GM23338 (cell line): ENCODE data around the gene TPCN2. TPM values are rescaled to one million over a fixed set of nuclear protein-coding genes. Genes with fewer than 3 reads are reported as not detected.

Experiments
- ATAC-seq: fragments of 200-7000 bp; cut with Tn5 transposase; 3 replicates; pipeline ENCODE4 v1.9.1; 2020
- DNase-seq: peaks from one replicate; pipeline ENCODE4 v3.0.0-alpha.2; 2015; ENCODE audit warnings: low spot score
- H2AFZ ChIP-seq: fragments of 200-600 bp; sonication (generic); 2 replicates; pipeline ENCODE4 v1.8.0; 2016; ENCODE audit warnings: antibody characterized with exemption, mild to moderate bottlenecking, moderate library complexity
- H3F3A ChIP-seq: fragments of 200-600 bp; sonication (generic); replicated peaks from 2 replicates; pipeline ENCODE4 v1.8.0; 2017; ENCODE audit warnings: antibody characterized with exemption, mixed run types, low read depth
- H3K27ac ChIP-seq: fragments of 200-600 bp; sonication (generic); 2 replicates; pipeline ENCODE4 v1.6.1; 2016; ENCODE audit warnings: low read depth
- H3K27me3 ChIP-seq: fragments of 200-600 bp; sonication (generic); 2 replicates; pipeline ENCODE4 v1.8.0; 2016; ENCODE audit warnings: mild to moderate bottlenecking, mixed run types, moderate library complexity; ENCODE audit not compliant: insufficient read depth
- H3K36me3 ChIP-seq: fragments of 200-600 bp; sonication (generic); 2 replicates; pipeline ENCODE4 v1.8.0; 2016; ENCODE audit warnings: mild to moderate bottlenecking; ENCODE audit not compliant: insufficient read depth
- H3K4me1 ChIP-seq: fragments of 200-600 bp; sonication (generic); 2 replicates; pipeline ENCODE4 v1.8.0; 2016; ENCODE audit warnings: mild to moderate bottlenecking, moderate library complexity; ENCODE audit not compliant: insufficient read depth
- H3K4me2 ChIP-seq: fragments of 200-600 bp; sonication (generic); 2 replicates; pipeline ENCODE4 v1.7.1; 2017; ENCODE audit warnings: mixed run types
- H3K4me3 ChIP-seq: fragments of 200-600 bp; sonication (generic); 2 replicates; pipeline ENCODE4 v1.6.1; 2016; ENCODE audit warnings: mixed run types
- H3K79me2 ChIP-seq: fragments of 200-600 bp; sonication (generic); replicated peaks from 2 replicates; pipeline ENCODE4 v1.8.0; 2017; ENCODE audit warnings: mild to moderate bottlenecking; ENCODE audit not compliant: insufficient read depth
- H3K9me2 ChIP-seq: fragments of 200-600 bp; sonication (generic); 2 replicates; pipeline ENCODE4 v1.8.0; 2017; ENCODE audit not compliant: insufficient read depth
- H4K20me1 ChIP-seq: fragments of 200-600 bp; sonication (generic); replicated peaks from 2 replicates; pipeline ENCODE4 v1.8.0; 2017; ENCODE audit warnings: mild to moderate bottlenecking; ENCODE audit not compliant: insufficient read depth
- H3K27ac Mint-ChIP-seq: 2 replicates; pipeline ENCODE4 v1.8.0; 2020; ENCODE audit warnings: inconsistent platforms, mild to moderate bottlenecking, moderate library complexity, mixed read lengths
- H3K27me3 Mint-ChIP-seq: 3 replicates; pipeline ENCODE4 v1.8.0; 2022; ENCODE audit warnings: low read depth, mild to moderate bottlenecking, moderate library complexity, mixed read lengths, inconsistent platforms; ENCODE audit not compliant: insufficient read depth, poor library complexity
- H3K36me3 Mint-ChIP-seq: 3 replicates; pipeline ENCODE4 v1.8.0; 2021; ENCODE audit warnings: low read depth, mild to moderate bottlenecking, inconsistent platforms, moderate library complexity, mixed read lengths
- H3K4me1 Mint-ChIP-seq: 3 replicates; pipeline ENCODE4 v1.8.0; 2020; ENCODE audit warnings: mild to moderate bottlenecking, inconsistent platforms, mixed read lengths
- H3K4me3 Mint-ChIP-seq: 3 replicates; pipeline ENCODE4 v1.8.0; 2021; ENCODE audit warnings: moderate library complexity, mild to moderate bottlenecking, inconsistent platforms, mixed read lengths
- H3K9me3 Mint-ChIP-seq: 3 replicates; pipeline ENCODE4 v1.8.0; 2020; ENCODE audit warnings: moderate library complexity, mild to moderate bottlenecking, inconsistent platforms, mixed read lengths
- CREB1 ChIP-seq: fragments of 250-450 bp; sonication (Bioruptor Pico); IDR thresholded peaks from 2 replicates; pipeline ENCODE4 v1.5.0; 2020; ENCODE audit warnings: low read depth, mild to moderate bottlenecking, moderate library complexity
- CTCF ChIP-seq, 2 experiments: fragments of 200-600 bp in 1 of 2; sonication (generic) in 1 of 2; conservative IDR thresholded peaks; 2 replicates each; pipeline versions ENCODE4 v1.5.1 to v1.6.1; 2016 to 2017; ENCODE audit warnings: antibody characterized with exemption in 2 of 2, low read depth in 2 of 2, mild to moderate bottlenecking in 2 of 2, moderate library complexity in 1 of 2
- ETS1 ChIP-seq: IDR thresholded peaks from 2 replicates; pipeline ENCODE4 v1.6.1; 2016; ENCODE audit warnings: antibody characterized with exemption
- EZH2 ChIP-seq: fragments of 200-600 bp; sonication (generic); IDR thresholded peaks from one replicate; pipeline ENCODE4 v1.8.0; 2017; ENCODE audit warnings: antibody characterized with exemption, mild to moderate bottlenecking, low read depth; ENCODE audit not compliant: unreplicated experiment
- JUNB ChIP-seq: IDR thresholded peaks from one replicate; pipeline ENCODE4 v1.6.1; 2016; ENCODE audit warnings: antibody characterized with exemption; ENCODE audit not compliant: unreplicated experiment
- NANOG ChIP-seq: IDR thresholded peaks from 2 replicates; pipeline ENCODE4 v1.6.1; 2016; ENCODE audit warnings: antibody characterized with exemption, borderline replicate concordance
- POLR2AphosphoS5 ChIP-seq: IDR thresholded peaks from 2 replicates; pipeline ENCODE4 v1.6.1; 2016; ENCODE audit warnings: antibody characterized with exemption, low read depth
- STAT1 ChIP-seq: IDR thresholded peaks from one replicate; pipeline ENCODE4 v1.6.1; 2016; ENCODE audit warnings: antibody characterized with exemption; ENCODE audit not compliant: unreplicated experiment
- ZNF114 ChIP-seq: fragments of 250-450 bp; sonication (Bioruptor Pico); IDR thresholded peaks from 2 replicates; pipeline ENCODE4 v1.5.0; 2020; ENCODE audit warnings: mild to moderate bottlenecking, moderate library complexity
- ZNF331 ChIP-seq: fragments of 250-450 bp; sonication (Bioruptor Pico); IDR thresholded peaks from 2 replicates; pipeline ENCODE4 v1.5.0; 2020; ENCODE audit warnings: low read depth, mild to moderate bottlenecking, moderate library complexity
- polyA plus RNA-seq: library from polyadenylated mRNA; unstranded; fragments of >200 nt; fragmentation: Nextera tagmentation; extraction: Ambion mirVana; gene quantifications from 2 replicates; pipeline ENCODE4 v1.2.1, GENCODE V29; 2016
- total RNA-seq: library from RNA; depleted of rRNA; stranded (reverse); fragments of >200 nt; shearing (Covaris generic); gene quantifications from 2 replicates; pipeline ENCODE4 v1.2.3, GENCODE V29; 2014

TPCN2 gene
- total and polyA plus RNA-seq, 2 experiments from 2014 or later, result 5.8 to 14.7 TPM

DNA sequence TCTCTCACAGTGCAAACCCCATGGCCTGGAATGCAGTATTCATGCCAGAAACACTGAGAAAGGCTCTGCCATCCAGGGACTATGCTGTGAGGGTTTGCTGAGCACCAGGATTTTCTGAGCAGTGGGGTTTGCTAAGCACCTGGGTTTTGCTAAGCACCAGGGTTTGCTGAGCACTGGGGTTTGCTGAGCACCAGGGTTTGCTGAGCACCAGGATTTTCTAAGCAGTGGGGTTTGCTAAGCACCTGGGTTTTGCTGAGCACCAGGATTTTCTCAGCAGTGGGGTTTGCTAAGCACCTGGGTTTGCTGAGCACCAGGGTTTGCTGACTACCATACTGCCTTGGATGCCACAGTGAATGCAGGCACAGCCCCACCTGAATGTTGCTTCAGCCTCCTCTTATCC, 58.7 kb downstream of the TPCN2 start:
- H3K27ac ChIP-seq, result no peak overlapping the region
- Mint-ChIP-seq H3K4me3 (no peak overlapping the region), H3K27ac (no peak overlapping the region), H3K9me3 (peaks cover 26% of the 10 kb centered on the region), H3K4me1 (no peaks in the 10 kb centered on the region; the same call in 1 of the 3 replicates), H3K36me3 (peaks cover 3% of the 10 kb centered on the region; the same call in 1 of the 3 replicates), H3K27me3 (peaks cover 8% of the 10 kb centered on the region)
- TF ChIP-seq ZNF331 (no peak), STAT1 (no peak)
- H4K20me1 ChIP-seq, result no peaks in the 10 kb centered on the region
- DNase-seq, result no peak
- no peaks in the 10 kb centered on the region for H3K27me3 ChIP-seq
- no peaks in the 10 kb centered on the region for H3K36me3 ChIP-seq
- no peak overlapping the region for H3K4me2 ChIP-seq
- H3K9me2 ChIP-seq, result no peaks in the 10 kb centered on the region
- H3K4me3 ChIP-seq, result no peak overlapping the region
- no peaks in the 10 kb centered on the region for H3K4me1 ChIP-seq
- H3F3A ChIP-seq, result no peaks in the 10 kb centered on the region
- H2AFZ ChIP-seq, result no peak overlapping the region
- ATAC-seq, result no peak
- H3K79me2 ChIP-seq, result no peaks in the 10 kb centered on the region

- Histone ChIP-seq H3K4me1 (no peaks in the 10 kb centered on the region), H3K27ac (no peak overlapping the region), H3K79me2 (no peaks in the 10 kb centered on the region), H2AFZ (no peak overlapping the region), H3K27me3 (no peaks in the 10 kb centered on the region), H3K4me2 (no peak overlapping the region), H3F3A (no peaks in the 10 kb centered on the region), H3K4me3 (no peak overlapping the region), H3K36me3 (no peaks in the 10 kb centered on the region), H4K20me1 (no peaks in the 10 kb centered on the region), H3K9me2 (no peaks in the 10 kb centered on the region)
- Mint-ChIP-seq H3K36me3 (peaks cover 3% of the 10 kb centered on the region; the same call in 1 of the 3 replicates), H3K9me3 (peaks cover 26% of the 10 kb centered on the region), H3K4me1 (no peaks in the 10 kb centered on the region; the same call in 2 of the 3 replicates), H3K27ac (no peak overlapping the region), H3K27me3 (peaks cover 7% of the 10 kb centered on the region), H3K4me3 (no peak overlapping the region)
- no peak for ATAC-seq
- TF ChIP-seq ZNF114 (CRISPR knock-in tag) (no peak), CTCF (conservative IDR thresholded peaks at IDR 0.05; ENCODE audit: low read depth in 2 of 2) (no peak), POLR2AphosphoS5 (no peak)
- DNase-seq, result no peak
Observed at GRCh38 chr11:69108030-69108429, 59.3 kb downstream of the TPCN2 start.

GRCh38 chr11:69108559-69108958, 59.8 kb downstream of the TPCN2 start:
- no peaks in the 10 kb centered on the region for H3K79me2 ChIP-seq
- Mint-ChIP-seq H3K4me3 (no peak overlapping the region), H3K4me1 (no peaks in the 10 kb centered on the region; the same call in 2 of the 3 replicates), H3K27me3 (peaks cover 7% of the 10 kb centered on the region), H3K9me3 (peaks cover 26% of the 10 kb centered on the region), H3K27ac (no peak overlapping the region), H3K36me3 (peaks cover 3% of the 10 kb centered on the region; the same call in 1 of the 3 replicates)
- H3F3A ChIP-seq, result no peaks in the 10 kb centered on the region
- H4K20me1 ChIP-seq, result no peaks in the 10 kb centered on the region
- H3K4me2 ChIP-seq, result no peak overlapping the region
- no peak overlapping the region for H3K4me3 ChIP-seq
- H3K9me2 ChIP-seq, result no peaks in the 10 kb centered on the region
- H3K36me3 ChIP-seq, result no peaks in the 10 kb centered on the region
- no peak overlapping the region for H3K27ac ChIP-seq
- no peaks in the 10 kb centered on the region for H3K4me1 ChIP-seq
- ATAC-seq, result no peak
- no peaks in the 10 kb centered on the region for H3K27me3 ChIP-seq
- no peak overlapping the region for H2AFZ ChIP-seq
- no peak for DNase-seq
- no peak for TF ChIP-seq CTCF (conservative IDR thresholded peaks at IDR 0.05; ENCODE audit: low read depth in 2 of 2)
- no peak for TF ChIP-seq STAT1
- TF ChIP-seq ETS1, result no peak
- TF ChIP-seq ZNF114 (CRISPR knock-in tag), result no peak
- no peak for TF ChIP-seq EZH2
- TF ChIP-seq NANOG, result no peak
- no peak for TF ChIP-seq JUNB
- TF ChIP-seq CREB1 (CRISPR knock-in tag), result no peak
- no peak for TF ChIP-seq POLR2AphosphoS5
